AG08395 (cell line): ENCODE measurements around the gene HLA-DOB.

Experiments
- DNase-seq: peaks from one replicate; pipeline ENCODE4 v3.0.0; 2012; ENCODE audit warnings: mixed read lengths, low spot score

Gene HLA-DOB

GRCh38 chr6:32843331-32843978 lies 26.7 kb upstream of the HLA-DOB start:
- DNase-seq, result no peak

DNA sequence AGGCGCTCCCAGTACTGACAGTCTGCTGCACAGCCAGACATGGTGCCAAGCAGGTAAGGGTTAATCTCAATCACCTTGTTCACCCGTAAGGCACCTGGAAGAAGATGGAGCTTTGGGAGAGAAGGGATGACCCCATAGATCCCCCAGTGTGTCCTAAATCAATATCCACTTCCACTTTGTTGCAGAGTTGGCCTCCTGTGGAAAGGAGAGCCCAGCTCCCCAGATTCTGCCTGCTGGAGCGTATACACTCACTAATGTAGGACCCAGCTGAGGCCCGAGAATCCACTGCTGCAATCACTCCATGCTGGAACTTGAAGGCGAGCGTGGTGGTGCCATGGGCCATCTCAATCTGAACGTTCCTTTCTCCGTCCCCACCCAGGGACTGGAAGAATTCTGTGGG lies 25.9 kb upstream of the HLA-DOB start:
- no peak for DNase-seq

DNA sequence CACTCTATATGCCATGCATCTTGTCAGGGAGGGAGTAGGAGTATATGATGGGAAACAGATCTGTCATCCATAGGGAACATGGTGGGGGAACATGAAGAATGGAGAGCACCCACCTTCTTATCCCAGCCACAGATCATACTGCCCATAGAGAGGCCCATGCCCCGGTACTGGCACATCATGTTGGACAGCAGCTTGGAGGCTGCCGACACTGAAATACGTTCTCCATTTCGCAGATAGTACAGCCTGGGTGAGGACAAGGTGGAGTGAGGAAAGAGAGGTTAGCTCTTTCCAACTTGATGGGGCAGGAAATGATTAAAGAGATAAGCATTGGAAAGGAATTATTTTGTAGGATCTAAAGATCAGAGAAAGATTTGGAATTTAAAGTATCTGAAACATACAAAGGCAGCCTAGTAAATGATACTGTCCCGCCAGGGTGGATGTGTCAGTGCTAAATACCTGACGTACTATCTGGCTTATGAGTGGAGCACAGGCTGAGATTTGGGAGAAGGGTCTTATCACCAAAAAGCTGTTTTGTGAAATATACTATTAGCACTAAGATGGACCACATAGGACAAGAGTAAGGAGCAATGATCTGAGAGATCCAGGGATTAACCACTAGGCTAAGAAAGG lies 25.3 kb upstream of the HLA-DOB start:
- DNase-seq, result no peak

GRCh38 chr6:32840604-32841246 lies 23.9 kb upstream of the HLA-DOB start:
- DNase-seq, result no peak

DNA sequence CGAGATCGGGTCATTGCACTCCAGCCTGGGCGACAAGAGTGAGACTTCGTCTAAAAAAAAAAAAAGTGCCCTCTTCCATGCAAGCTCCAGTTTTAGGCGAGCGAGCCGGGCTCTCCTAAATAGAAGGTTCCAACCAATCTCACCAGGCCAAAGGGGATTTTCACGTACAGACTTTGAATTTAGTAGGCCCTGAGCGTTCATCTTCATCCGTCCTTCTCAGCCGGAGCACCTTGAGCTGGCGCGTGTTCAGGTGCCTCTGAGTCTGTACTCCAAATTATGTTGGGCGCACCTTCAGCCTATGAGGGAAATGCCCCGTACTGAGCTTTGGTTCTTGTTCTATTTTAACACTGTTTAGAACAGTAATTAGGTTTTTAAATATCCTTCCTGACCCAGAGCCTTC lies 22.6 kb upstream of the HLA-DOB start:
- no peak for DNase-seq

GRCh38 chr6:32838114-32838958 lies 21.5 kb upstream of the HLA-DOB start, which contains the start of gene TAP2:
TAP2 (minus strand) TSS chr6:32838739; CDS start chr6:32838233, 506 bp downstream.
- DNase-seq, result peak; percentile 96

DNA sequence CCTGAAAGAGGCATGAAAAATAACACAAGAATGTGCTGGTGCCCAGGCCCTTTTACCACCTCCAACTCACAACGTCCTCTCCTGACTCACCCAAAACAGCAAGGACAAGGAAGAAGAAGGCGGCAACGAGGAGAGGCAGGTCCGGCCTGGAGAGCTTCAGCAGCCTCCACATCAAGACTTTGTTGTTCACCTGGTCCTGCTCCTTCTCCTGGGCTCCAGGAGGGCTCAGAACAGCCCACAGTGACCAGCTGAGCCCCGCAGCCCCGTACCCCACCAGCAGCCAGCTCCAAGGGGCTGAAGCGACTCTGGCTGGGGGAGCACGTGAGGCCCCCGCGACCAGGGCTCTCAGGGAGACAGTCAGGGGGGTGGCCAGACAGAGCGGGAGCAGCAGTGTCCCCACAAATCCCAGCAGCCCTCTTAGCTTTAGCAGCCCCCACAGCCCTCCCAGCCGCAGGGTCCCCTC lies 20.9 kb upstream of the HLA-DOB start:
- no peak for DNase-seq

DNA sequence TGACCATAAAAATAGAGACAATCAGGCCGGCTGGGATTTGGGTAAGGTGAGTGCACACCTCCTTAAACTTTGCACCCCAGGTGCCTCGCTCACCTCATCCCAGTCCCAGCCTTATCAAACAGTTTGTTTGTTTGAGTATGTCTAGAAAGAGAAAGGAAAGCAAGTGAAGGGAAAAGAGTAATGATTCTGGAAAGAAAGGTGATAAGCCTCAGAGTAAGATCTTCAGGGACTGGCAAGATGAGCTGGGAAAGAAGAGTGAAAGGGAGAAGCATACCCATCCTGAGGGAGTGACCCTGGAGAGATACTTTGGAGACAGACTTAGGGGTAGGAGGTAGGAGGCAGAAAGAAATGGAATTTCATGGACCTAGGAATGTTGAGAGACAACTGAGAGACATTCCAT lies 20.1 kb upstream of the HLA-DOB start:
- no peak for DNase-seq

DNA sequence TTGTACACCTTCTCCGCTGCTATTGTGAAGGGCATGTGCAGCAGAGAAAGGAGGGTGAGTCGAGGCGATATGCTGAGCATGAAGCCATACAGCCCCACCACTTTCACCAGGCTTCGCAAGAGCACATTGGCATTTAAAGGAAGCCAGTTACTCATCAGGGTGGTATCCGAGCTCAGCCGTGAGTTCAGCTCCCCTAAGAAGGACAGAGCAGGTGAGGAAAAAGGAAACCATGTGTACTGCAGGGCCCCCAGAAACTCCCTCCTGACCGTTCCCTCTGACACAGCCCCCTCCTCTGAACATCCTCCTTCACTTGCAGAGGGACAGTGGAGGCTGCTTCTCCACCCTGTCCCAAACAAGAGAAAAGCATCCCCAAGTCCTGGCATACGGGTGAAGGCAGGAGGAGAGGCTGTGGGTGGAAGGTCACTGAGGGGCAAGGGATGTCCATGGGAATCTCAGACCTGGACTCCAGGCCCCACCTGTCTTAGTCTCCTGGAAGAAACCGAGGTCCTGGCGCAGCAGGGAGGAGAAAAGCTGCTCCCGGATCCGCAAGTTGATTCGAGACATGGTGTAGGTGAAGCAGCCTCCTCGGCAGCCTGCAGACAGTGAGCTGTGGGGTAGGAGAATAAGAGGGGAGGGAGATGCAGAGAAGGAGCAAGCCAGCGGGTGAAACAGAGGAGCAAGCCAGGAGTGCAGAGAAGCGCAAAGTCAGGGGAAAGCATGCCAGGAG lies 18.5 kb upstream of the HLA-DOB start:
- no peak for DNase-seq

DNA sequence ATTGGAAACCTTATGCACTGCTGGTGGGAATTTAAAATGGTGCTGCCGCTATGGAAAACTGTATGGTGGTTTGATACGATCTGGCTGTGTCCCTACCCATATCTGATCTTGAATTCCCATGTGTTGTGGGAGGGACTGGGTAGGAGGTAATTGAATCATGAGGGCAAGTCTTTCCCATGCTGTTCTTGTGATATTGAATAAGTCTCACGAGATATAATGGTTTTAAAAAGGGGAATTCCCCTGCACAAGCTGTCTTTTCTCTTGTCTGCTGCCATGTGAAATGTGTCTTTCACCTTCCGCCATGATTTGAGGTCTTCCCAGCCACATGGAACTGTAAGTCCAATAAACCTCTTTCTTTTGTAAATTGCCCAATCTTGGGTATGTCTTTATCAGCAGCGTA lies 16.9 kb upstream of the HLA-DOB start:
- DNase-seq, result no peak

GRCh38 chr6:32832535-32832934 lies 15.7 kb upstream of the HLA-DOB start:
- no peak for DNase-seq

DNA sequence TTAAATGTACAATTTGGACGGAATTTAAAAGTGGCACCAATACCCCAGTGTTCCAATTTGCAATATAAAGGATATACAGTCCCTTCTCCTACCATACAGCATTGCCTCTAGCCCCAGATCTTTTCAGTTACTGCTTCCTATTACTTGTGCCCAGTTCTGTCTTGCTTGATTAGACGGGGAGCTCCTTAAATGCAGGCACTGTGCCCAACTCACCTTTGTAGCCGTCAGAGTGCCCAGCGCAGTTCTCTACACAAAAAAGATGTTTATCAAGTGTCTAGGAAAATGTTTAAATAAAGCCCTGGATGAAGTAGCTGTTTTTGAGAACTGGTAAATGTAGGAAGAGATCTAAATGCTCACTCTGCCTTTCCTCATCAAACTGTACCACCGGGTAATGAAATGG lies 14.1 kb upstream of the HLA-DOB start:
- DNase-seq, result no peak

DNA sequence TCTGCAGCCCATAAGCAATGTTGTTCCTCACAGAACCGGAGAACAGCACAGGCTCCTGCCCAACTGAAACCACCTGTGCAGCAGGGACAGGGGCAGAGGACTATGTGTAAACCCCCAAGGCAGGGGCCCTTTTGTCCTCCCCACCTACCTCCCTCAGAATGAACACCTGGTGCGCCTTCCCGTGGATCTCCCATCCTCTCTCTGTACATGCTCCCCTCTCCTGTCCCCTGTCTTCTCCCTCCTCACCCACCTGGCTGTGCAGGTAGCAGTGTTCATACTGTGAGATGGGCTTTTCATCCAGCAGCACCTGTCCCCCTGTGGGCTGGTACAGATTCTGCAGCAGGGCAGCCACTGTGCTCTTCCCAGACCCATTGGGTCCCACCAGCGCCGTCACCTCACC lies 13.2 kb upstream of the HLA-DOB start:
- DNase-seq, result no peak

DNA sequence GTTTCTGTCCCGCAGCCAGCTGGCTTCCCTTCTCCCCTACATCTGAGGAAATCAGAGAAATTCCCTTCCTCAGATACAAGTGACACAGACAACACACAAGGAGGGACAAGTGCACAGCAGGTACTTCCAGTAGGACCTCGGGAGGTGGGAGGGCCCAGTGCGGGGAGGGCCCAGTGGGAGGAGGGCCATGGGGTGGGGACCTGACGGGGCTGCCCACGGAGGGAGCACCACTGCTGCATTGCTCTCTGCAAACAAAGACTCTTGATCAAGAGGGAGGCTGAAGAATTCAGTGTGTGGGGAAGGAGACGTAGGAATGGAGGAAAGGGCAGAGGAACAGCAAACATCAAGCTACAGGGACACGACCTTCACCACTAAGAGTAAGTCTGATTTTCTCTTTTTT lies 12.7 kb upstream of the HLA-DOB start:
- no peak for DNase-seq

DNA sequence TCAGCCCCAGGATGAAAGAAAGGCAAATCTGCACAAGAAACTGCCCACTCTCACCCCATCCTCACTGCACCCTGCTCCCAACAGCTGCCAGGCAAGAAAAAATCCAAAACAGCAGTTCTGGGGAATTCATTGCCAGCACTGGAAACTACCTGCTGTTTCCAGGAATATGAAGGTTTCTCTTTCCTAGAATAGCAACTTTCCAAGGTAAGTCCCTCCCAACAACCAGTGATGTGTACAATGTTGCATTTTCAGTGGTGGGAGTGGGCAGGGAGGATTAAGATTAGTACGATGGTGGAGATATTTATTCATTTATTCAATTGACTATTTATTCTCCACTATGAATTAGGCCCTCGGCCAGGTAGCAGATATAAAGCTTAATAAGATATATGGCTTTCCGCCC lies 10.2 kb upstream of the HLA-DOB start:
- no peak for DNase-seq

GRCh38 chr6:32825966-32826365 lies 9.2 kb upstream of the HLA-DOB start:
- DNase-seq, result peak; percentile 57

- peak; percentile 86 for DNase-seq
These were observed 2.9 kb upstream of the HLA-DOB start for GRCh38 chr6:32819729-32820128.

GRCh38 chr6:32818867-32819266 lies 2.1 kb upstream of the HLA-DOB start:
- DNase-seq, result no peak

DNA sequence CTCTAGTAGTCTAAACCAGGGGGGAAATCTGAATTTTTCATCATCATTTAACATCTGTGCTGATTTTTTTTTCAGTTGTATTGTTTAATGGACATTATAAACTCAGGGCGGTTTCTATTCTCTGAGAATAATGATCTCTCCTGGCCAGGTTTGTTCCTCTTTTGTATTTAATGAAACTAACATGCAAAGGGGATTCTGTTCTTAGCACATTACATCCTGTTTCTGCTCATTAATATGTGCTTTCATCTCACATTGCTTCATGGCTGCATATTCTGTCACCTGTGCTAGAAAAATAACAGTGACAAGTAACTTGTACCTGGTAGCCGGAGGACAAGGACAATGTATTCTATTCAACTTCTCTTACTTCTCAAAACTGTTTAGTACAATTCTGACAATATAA lies 806 bp downstream of the HLA-DOB start:
- no peak for DNase-seq

GRCh38 chr6:32815115-32815514 lies 1.7 kb downstream of the HLA-DOB start:
- no peak for DNase-seq

- DNase-seq, result no peak
These were observed 2.7 kb downstream of the HLA-DOB start for GRCh38 chr6:32814145-32814544.

- DNase-seq, result no peak
These were observed 7.6 kb downstream of the HLA-DOB start for GRCh38 chr6:32809171-32809570.
